DND-41 (cell line): Measurements from ENCODE around the gene PAX2.

Source experiments
- EZH2 ChIP-seq: IDR thresholded peaks from 3 replicates; pipeline ENCODE4 v1.6.1; 2012; ENCODE audit warnings: borderline replicate concordance, low read depth, mild to moderate bottlenecking, moderate library complexity, low read length, inconsistent platforms; ENCODE audit not compliant: severe bottlenecking
- TF ChIP-seq, protein P1 (sequence below): IDR thresholded peaks from 2 replicates; pipeline ENCODE4 v1.5.1; 2012; ENCODE audit warnings: borderline replicate concordance, low read length, moderate library complexity, mild to moderate bottlenecking; ENCODE audit not compliant: poor library complexity, severe bottlenecking; ENCODE audit errors: extremely low read depth

DNA sequence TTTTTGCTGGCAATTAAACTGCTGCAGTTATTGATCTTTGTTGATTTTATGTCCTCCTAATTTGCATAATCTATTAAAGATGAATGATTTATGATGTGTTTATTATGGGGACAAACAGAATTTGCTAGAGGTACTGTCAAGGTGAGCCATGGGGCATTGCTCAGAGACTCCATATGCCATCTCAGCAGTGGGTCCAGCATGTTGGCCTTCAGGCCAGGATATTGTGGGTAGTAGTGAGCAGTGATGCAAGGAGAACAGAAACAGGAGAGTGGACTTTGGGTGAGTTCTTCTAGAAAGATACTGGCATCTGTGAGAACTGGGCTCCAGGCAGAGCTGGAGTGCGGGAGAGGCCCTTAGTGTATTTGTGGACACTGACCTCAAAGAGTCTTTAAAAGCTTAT lies 65.9 kb downstream of the PAX2 start:
- TF ChIP-seq, protein P1, sequence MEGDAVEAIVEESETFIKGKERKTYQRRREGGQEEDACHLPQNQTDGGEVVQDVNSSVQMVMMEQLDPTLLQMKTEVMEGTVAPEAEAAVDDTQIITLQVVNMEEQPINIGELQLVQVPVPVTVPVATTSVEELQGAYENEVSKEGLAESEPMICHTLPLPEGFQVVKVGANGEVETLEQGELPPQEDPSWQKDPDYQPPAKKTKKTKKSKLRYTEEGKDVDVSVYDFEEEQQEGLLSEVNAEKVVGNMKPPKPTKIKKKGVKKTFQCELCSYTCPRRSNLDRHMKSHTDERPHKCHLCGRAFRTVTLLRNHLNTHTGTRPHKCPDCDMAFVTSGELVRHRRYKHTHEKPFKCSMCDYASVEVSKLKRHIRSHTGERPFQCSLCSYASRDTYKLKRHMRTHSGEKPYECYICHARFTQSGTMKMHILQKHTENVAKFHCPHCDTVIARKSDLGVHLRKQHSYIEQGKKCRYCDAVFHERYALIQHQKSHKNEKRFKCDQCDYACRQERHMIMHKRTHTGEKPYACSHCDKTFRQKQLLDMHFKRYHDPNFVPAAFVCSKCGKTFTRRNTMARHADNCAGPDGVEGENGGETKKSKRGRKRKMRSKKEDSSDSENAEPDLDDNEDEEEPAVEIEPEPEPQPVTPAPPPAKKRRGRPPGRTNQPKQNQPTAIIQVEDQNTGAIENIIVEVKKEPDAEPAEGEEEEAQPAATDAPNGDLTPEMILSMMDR = no peak
- TF ChIP-seq EZH2 = no peak
